HG03175 (cell line): ENCODE data around the gene FBH1.
A peak's percentile ranks its signal among the peaks of the same experiment; 100 is the strongest.
"Not testable (repeated sequence)": the region's sequence is repeated elsewhere in the genome, so short reads cannot be mapped to it uniquely, and the experiment has no call there.

Source experiments
- ATAC-seq: cut with Tn5 transposase; IDR thresholded peaks from one replicate; pipeline ENCODE4 v1.9.1; 2021; ENCODE audit warnings: mild to moderate bottlenecking, moderate library complexity; ENCODE audit not compliant: unreplicated experiment

Gene FBH1

GRCh38 chr10:5889624-5890451 is at the start of gene FBH1, which contains the start of gene ANKRD16:
FBH1 (plus strand) TSS chr10:5890243; CDS start chr10:5890346, 103 bp downstream.
ANKRD16 (minus strand) TSS chr10:5889893; CDS start chr10:5889354, 539 bp downstream.
- ATAC-seq: peak; percentile 87

GRCh38 chr10:5840314-5841307 is 49.4 kb upstream of the FBH1 start:
- ATAC-seq: peak; percentile 85

- no peak for ATAC-seq
Observed at GRCh38 chr10:5841965-5842364, 48.1 kb upstream of the FBH1 start.

GRCh38 chr10:5843686-5844344 is 46.2 kb upstream of the FBH1 start:
- no peak for ATAC-seq

- no peak for ATAC-seq
Observed at GRCh38 chr10:5844345-5845055, 45.5 kb upstream of the FBH1 start.

GRCh38 chr10:5846667-5847066 is 43.4 kb upstream of the FBH1 start:
- ATAC-seq: not testable (repeated sequence)

- no peak for ATAC-seq
Observed at GRCh38 chr10:5854131-5854475, 35.9 kb upstream of the FBH1 start.

- ATAC-seq: no peak
Observed at GRCh38 chr10:5855979-5856700, 33.9 kb upstream of the FBH1 start.

- ATAC-seq: no peak
Observed at GRCh38 chr10:5856701-5857004, 33.4 kb upstream of the FBH1 start.

- no peak for ATAC-seq
Observed at GRCh38 chr10:5858811-5859210, 31.2 kb upstream of the FBH1 start.

- no peak for ATAC-seq
Observed at GRCh38 chr10:5860066-5860465, 30.0 kb upstream of the FBH1 start.

GRCh38 chr10:5862360-5862961 is 27.6 kb upstream of the FBH1 start:
- peak; percentile 97 for ATAC-seq

GRCh38 chr10:5862981-5863685 is 26.9 kb upstream of the FBH1 start:
- ATAC-seq: not testable (repeated sequence)

- ATAC-seq: not testable (repeated sequence)
Observed at GRCh38 chr10:5866451-5867081, 23.5 kb upstream of the FBH1 start.

GRCh38 chr10:5867091-5867615 is 22.9 kb upstream of the FBH1 start:
- ATAC-seq: not testable (repeated sequence)

GRCh38 chr10:5868383-5868782 is 21.7 kb upstream of the FBH1 start:
- not testable (repeated sequence) for ATAC-seq

GRCh38 chr10:5869156-5869555 is 20.9 kb upstream of the FBH1 start:
- ATAC-seq: no peak

GRCh38 chr10:5871596-5871995 is 18.4 kb upstream of the FBH1 start:
- no peak for ATAC-seq
